ENCODE results near the gene INO80E.

DNA sequence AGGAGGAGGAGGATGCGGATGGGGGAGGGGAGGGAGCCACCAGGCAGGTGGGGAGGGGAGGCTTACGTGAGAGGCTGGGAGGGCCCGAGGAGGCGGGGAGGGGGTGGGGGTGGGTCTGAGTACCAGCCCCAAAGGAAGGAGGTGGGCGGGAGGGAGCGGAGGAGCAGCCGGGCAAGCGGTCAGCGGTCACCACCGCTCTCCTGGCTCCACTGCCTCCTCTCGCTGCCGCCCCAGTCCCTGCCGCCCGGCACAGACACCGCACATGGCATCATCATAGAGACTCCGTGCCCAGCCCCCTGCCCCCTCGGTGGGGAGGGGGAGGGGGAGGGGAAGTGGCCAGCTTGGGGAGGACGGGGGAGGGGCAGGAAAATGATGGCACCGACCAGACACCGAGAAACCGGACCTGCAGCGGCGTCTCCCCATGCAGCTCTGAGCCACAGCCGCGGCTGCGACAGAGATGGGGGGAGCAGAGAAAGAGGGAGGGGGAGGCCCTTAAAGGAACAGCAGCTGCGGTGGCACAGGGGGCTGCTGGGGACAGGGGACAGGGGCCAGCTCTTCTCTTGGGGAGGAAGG, 34.9 kb downstream of the INO80E start, which contains the start of gene TLCD3B:
- TF ChIP-seq, protein P1, sequence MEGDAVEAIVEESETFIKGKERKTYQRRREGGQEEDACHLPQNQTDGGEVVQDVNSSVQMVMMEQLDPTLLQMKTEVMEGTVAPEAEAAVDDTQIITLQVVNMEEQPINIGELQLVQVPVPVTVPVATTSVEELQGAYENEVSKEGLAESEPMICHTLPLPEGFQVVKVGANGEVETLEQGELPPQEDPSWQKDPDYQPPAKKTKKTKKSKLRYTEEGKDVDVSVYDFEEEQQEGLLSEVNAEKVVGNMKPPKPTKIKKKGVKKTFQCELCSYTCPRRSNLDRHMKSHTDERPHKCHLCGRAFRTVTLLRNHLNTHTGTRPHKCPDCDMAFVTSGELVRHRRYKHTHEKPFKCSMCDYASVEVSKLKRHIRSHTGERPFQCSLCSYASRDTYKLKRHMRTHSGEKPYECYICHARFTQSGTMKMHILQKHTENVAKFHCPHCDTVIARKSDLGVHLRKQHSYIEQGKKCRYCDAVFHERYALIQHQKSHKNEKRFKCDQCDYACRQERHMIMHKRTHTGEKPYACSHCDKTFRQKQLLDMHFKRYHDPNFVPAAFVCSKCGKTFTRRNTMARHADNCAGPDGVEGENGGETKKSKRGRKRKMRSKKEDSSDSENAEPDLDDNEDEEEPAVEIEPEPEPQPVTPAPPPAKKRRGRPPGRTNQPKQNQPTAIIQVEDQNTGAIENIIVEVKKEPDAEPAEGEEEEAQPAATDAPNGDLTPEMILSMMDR (IDR thresholded peaks at IDR 0.05 in 8 of 11, conservative IDR thresholded peaks at IDR 0.05 in 3 of 11), result no peak
- no peak for TF ChIP-seq POLR2AphosphoS5 (IDR thresholded peaks at IDR 0.05)
- TF ChIP-seq POLR2A (IDR thresholded peaks at IDR 0.05), result no peak
